GM12865 (cell line): ENCODE data around the gene CREG1.

ENCODE experiments used
- DNase-seq: peaks from one replicate; pipeline ENCODE4 v3.0.0; 2010; ENCODE audit warnings: low read depth
- H3K4me3 ChIP-seq: 2 replicates; pipeline ENCODE4 v1.5.1; 2011; ENCODE audit warnings: mild to moderate bottlenecking, low read depth, low read length, control low read depth
- TF ChIP-seq, protein P1 (sequence below): IDR thresholded peaks from 2 replicates; pipeline ENCODE4 v1.5.1; 2011; ENCODE audit warnings: low read length, control low read depth, low read depth, inconsistent platforms; ENCODE audit not compliant: insufficient read depth; ENCODE audit errors: missing control alignments

CREG1 gene

DNA sequence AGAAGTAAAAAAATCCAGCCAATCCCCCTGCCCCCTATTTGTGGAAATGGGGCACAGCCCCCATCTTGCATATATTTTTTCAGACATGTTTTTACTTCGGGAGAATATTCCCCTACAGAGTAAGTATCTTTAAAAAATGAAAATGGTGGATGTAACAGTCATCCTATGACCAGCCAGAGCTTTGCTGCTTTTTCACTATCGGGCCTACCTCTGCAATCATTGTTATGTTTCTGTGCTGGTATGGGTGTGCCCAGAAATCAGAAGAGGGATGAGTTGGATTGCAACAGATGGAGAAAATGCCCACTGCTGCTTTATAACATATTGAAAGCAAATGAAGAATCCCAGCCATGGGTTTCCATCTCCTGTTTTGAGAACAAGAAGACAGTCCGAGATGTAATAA lies 38.1 kb downstream of the CREG1 start:
- TF ChIP-seq, protein P1, sequence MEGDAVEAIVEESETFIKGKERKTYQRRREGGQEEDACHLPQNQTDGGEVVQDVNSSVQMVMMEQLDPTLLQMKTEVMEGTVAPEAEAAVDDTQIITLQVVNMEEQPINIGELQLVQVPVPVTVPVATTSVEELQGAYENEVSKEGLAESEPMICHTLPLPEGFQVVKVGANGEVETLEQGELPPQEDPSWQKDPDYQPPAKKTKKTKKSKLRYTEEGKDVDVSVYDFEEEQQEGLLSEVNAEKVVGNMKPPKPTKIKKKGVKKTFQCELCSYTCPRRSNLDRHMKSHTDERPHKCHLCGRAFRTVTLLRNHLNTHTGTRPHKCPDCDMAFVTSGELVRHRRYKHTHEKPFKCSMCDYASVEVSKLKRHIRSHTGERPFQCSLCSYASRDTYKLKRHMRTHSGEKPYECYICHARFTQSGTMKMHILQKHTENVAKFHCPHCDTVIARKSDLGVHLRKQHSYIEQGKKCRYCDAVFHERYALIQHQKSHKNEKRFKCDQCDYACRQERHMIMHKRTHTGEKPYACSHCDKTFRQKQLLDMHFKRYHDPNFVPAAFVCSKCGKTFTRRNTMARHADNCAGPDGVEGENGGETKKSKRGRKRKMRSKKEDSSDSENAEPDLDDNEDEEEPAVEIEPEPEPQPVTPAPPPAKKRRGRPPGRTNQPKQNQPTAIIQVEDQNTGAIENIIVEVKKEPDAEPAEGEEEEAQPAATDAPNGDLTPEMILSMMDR, result no peak

DNA sequence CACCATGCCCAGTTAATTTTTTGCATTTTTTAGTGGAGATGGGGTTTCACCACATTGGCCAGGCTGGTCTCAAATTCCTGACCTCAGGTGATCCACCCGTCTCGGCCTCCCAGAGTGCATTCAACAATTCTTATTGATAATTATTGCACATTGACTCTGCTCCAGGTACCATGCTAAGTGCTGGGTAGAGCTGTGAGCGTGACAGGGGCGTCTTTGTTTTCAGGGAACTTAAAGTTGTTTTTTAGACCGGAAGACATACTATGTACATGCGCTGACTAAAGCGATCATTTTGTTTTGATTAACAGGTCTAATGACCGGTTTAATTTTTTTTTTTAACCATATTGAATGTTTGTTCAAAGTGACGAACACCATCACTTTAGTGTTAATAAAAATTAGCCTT lies 39.3 kb downstream of the CREG1 start:
- TF ChIP-seq, protein P1, result no peak
- H3K4me3 ChIP-seq, result no peak overlapping the region
- no peak for DNase-seq

More for the DNA sequence above, 38.1 kb downstream of the CREG1 start:
- H3K4me3 ChIP-seq, result no peak overlapping the region
- DNase-seq, result no peak

DNA sequence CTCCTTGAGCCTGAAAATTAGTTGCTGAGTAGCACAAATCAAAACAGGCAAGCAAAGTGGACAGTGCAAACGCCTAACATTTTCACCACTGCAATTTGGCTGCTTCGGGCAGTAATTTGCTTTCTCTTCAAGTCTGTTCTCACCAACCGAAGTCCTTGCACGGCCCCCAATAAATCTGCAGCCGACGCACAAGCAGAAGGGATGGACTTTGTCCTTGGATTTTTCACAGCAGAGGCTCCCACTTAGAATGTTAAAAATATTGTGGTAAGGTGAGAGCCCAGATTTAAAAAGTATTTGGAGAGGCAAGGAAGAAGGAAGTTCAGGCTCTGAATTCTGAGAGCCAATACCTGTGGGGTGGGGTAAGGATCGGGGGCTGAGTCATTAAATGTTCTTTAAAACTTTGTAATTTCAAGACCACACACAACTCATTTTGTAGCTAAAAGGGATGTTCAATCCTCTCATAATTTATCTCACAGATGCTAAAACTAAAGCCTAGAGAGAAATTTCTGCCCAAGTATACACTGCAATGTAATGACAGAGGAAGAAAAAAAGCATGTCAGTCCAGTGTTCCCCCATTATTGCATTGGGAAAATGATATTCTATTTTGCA lies 41.4 kb downstream of the CREG1 start:
- H3K4me3 ChIP-seq, result no peak overlapping the region
- TF ChIP-seq, protein P1, result no peak
- no peak for DNase-seq

DNA sequence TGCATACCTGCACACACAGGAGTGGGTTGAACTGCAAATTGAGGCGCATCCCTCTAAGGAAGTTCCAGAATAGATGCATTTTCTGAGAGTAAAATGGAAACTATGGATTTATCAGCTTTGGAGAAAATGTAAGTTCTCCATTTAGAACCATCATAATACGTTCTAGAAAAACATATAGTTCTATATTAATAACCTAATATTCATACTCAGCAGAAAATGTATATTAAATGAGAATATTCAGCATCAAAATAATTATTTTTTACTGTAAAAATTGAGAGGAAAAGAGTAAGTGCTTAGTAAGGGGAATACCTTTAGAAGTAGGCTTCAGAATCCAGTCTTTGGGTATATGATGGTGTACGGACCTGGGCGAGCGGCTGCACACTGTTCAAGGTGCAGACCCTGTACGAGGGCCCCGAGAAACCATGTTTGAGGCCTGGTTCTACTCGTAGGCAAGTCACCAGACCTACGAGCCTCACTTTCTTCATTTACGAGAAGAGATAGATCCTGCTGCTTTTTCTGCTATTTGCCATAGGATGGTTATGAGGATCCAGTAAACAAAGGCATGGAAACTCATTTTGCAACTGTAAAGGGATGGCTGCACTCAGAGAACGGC lies 42.1 kb downstream of the CREG1 start:
- TF ChIP-seq, protein P1, result no peak
- no peak overlapping the region for H3K4me3 ChIP-seq
- DNase-seq, result no peak

DNA sequence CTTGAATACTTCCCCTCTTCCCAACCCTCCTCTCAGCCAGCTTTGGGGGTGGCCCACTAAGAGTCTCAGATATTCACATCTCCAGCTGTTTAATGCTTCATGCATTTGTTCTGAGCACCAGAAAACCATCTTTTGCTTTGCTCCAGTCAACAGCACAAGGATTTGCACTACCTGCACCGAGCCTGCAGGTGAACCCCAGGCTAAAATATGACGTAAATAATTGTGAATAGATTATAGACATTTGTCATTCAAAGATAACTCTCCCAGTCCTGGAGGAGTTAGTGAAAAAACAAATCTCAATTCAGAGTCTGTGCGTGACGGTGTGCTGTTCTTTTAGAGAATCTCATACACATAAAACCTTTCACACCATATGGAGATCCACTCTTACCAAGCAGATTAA lies 42.7 kb downstream of the CREG1 start:
- no peak overlapping the region for H3K4me3 ChIP-seq
- no peak for DNase-seq
- TF ChIP-seq, protein P1, result no peak

DNA sequence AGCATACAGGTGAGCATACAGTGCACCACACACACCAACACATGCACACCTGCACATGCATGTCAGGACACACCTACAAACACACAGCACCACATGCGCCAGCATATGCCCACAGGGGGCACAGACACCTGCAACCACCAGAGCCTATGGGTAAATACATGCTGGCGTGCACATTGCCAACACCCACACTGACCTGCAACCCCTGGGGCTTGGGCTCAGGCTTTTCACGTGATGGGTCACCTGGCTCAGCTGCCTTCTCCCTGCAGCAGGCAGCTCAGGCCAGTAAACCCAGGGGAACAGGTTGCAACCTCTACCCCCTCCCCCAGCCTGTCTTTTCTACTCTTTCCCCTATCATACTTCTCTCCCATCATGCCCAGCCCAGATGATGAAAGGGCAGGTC lies 43.3 kb downstream of the CREG1 start:
- DNase-seq, result no peak
- TF ChIP-seq, protein P1, result no peak
- no peak overlapping the region for H3K4me3 ChIP-seq

DNA sequence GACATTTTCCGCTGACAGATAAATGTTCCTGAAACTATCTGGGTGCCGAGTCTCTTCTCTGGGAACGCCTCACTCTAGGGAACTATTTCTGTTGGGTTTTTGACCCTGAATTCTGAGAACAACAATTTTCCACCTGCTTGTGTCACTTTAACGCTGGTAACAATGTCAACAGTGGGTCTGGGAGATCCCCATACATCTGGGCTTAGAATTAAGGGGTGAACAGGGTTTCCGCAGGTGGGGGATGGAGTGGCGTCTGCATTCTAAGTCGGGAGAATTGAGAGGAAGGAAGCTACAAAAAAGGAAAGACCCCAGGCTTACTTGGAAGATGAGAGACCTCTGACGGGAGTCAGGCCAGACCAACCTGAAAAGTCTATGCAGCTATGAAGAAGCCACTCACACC lies 44.0 kb downstream of the CREG1 start:
- no peak for DNase-seq
- no peak overlapping the region for H3K4me3 ChIP-seq
- TF ChIP-seq, protein P1, result no peak
